ENCODE results near the gene FBXW7. TPM values are rescaled to one million over a fixed set of nuclear protein-coding genes. Genes with fewer than 3 reads are reported as not detected.

FBXW7 gene
- total RNA-seq, 1 experiment from 2014 or later: 23.0 TPM

DNA sequence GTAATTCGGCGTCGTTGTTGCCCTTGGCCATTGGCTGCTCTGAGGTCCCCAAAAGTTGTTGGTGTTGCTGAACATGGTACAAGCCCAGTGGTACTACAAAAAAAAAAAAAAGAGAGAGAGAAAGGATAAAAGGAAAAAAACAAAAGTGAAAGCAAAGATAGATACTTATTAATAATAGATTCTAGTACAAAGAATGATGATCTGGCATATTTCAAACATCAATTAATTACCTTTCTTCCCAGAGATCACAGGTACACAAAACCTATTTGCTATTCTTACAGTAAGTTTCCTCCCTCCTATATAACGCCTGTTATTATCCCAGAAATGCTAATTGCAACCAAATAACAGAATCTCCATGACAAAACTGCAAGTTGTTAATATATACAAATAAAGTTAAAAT, 188.9 kb downstream of the FBXW7 start (continued):
- TF ChIP-seq, protein P1, sequence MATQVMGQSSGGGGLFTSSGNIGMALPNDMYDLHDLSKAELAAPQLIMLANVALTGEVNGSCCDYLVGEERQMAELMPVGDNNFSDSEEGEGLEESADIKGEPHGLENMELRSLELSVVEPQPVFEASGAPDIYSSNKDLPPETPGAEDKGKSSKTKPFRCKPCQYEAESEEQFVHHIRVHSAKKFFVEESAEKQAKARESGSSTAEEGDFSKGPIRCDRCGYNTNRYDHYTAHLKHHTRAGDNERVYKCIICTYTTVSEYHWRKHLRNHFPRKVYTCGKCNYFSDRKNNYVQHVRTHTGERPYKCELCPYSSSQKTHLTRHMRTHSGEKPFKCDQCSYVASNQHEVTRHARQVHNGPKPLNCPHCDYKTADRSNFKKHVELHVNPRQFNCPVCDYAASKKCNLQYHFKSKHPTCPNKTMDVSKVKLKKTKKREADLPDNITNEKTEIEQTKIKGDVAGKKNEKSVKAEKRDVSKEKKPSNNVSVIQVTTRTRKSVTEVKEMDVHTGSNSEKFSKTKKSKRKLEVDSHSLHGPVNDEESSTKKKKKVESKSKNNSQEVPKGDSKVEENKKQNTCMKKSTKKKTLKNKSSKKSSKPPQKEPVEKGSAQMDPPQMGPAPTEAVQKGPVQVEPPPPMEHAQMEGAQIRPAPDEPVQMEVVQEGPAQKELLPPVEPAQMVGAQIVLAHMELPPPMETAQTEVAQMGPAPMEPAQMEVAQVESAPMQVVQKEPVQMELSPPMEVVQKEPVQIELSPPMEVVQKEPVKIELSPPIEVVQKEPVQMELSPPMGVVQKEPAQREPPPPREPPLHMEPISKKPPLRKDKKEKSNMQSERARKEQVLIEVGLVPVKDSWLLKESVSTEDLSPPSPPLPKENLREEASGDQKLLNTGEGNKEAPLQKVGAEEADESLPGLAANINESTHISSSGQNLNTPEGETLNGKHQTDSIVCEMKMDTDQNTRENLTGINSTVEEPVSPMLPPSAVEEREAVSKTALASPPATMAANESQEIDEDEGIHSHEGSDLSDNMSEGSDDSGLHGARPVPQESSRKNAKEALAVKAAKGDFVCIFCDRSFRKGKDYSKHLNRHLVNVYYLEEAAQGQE (IDR thresholded peaks at IDR 0.05; ENCODE audit: low read depth): no peak
- TF ChIP-seq YY1 (IDR thresholded peaks at IDR 0.05; ENCODE audit: extremely low read depth, insufficient replicate concordance, low read depth, low read length) (no peak), SP1 (IDR thresholded peaks at IDR 0.05; ENCODE audit: low read depth) (no peak)

DNA sequence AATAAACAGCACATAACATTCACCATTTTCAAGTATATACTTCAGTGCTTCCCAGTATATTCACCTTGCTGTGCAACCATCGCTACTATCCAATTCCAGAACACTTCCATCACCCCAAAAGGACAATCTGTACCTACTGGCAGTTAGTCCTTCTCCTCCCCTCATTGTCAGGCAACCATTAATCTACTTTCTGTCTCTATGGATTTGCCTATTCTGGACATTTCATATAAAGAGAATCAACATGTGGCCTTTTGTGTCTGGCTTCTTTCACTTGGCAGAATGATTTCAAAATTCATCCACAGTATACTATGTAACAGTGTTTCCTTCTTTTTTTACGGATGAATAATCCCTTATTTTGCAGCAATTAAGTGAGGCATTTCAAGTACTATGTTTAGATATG, 189.4 kb downstream of the FBXW7 start:
- Histone ChIP-seq H3K9me2 (ENCODE audit: insufficient read depth) (no peaks in the 10 kb centered on the region), H3K36me3 (ENCODE audit: control insufficient read depth in 1 of 2, insufficient read depth in 2 of 2, low read length in 2 of 2) (no peaks in the 10 kb centered on the region), H4K20me1 (ENCODE audit: insufficient read depth) (no peaks in the 10 kb centered on the region), H3K4me2 (ENCODE audit: low read length) (no peak overlapping the region), H3K9ac (ENCODE audit: low read length) (no peak overlapping the region), H2AFZ (ENCODE audit: low read depth, low read length, poor library complexity, severe bottlenecking) (no peak overlapping the region), H3K79me2 (ENCODE audit: insufficient read depth, low read length) (peaks cover 10% of the 10 kb centered on the region; the same call in 1 of the 2 replicates), H3K4me1 (ENCODE audit: control insufficient read depth in 1 of 2, insufficient read depth in 2 of 2, low read length in 2 of 2) (no peaks in the 10 kb centered on the region; a peak in 1 of 4 replicates), H3K27ac (ENCODE audit: low read depth, low read length) (no peak overlapping the region), H3K27me3 (ENCODE audit: insufficient read depth, low read length) (no peaks in the 10 kb centered on the region), H3K9me3 (ENCODE audit: control insufficient read depth in 1 of 2, insufficient read depth in 1 of 2, low read depth in 1 of 2, low read length in 2 of 2) (no peaks in the 10 kb centered on the region), H3K4me3 (replicated peaks in 1 of 2; ENCODE audit: low read depth in 1 of 2, low read length in 2 of 2) (no peak overlapping the region)
- DNase-seq (ENCODE audit: low read depth, low spot score): no peak
- intact Hi-C loops (cut with micrococcal nuclease): no loop called here
- ATAC-seq: no peak
- TF ChIP-seq ZFX (IDR thresholded peaks at IDR 0.05) (no peak), RAD21 (IDR thresholded peaks at IDR 0.05; ENCODE audit: low read depth) (no peak), EGR1 (IDR thresholded peaks at IDR 0.05; ENCODE audit: low read depth) (no peak)
- BruUV-seq (replicated peaks): no TSS peak
- ChIA-PET POLR2A (no interaction called here), CTCF (no interaction called here), RAD21 (ENCODE audit: low non-redundant PET in 1 of 2, low total read pairs in 2 of 2, uncharacterized antibody in 2 of 2, unreplicated experiment in 2 of 2) (no interaction called here)

All from HCT116 (cell line).